ENCODE data around the gene TPBGL. TPM values are rescaled to one million over a fixed set of nuclear protein-coding genes. Genes with fewer than 3 reads are reported as not detected.

The TPBGL gene
- total RNA-seq, 1 donor from 2014 or later = 0.24 TPM

Other genes with a start within 250 kb of the TPBGL start
- 10.1 TPM for gene OR2AT4, start 143.9 kb upstream of the TPBGL start, total RNA-seq (ENCODE audit: insufficient read depth, low replicate concordance)
- 45.3 TPM for gene SLCO2B1, start 89.7 kb upstream of the TPBGL start, total RNA-seq (ENCODE audit: insufficient read depth, low replicate concordance)
- gene ARRB1, start 110.9 kb downstream of the TPBGL start, total RNA-seq (ENCODE audit: insufficient read depth, low replicate concordance) = 7.5 TPM
- gene RPS3, start 158.7 kb downstream of the TPBGL start, total RNA-seq (ENCODE audit: insufficient read depth, low replicate concordance) = 1,308 TPM
- 5.3 TPM for gene KLHL35, start 192.4 kb downstream of the TPBGL start, total RNA-seq (ENCODE audit: insufficient read depth, low replicate concordance)